Measurements from ENCODE around the gene HS3ST5.

HS3ST5 gene

GRCh38 chr6:114342826-114343781 lies at the start of gene HS3ST5:
HS3ST5 (minus strand) TSS chr6:114343023; CDS start chr6:114062845, 280,178 bp downstream.
- no peak for DNase-seq

- DNase-seq: no peak
Observed at GRCh38 chr6:114390176-114390575, 47.4 kb upstream of the HS3ST5 start.

- no peak for DNase-seq
Observed at GRCh38 chr6:114389111-114389510, 46.3 kb upstream of the HS3ST5 start.

- no peak for DNase-seq
Observed at GRCh38 chr6:114382406-114382805, 39.6 kb upstream of the HS3ST5 start.

- no peak for DNase-seq
Observed at GRCh38 chr6:114377881-114378280, 35.1 kb upstream of the HS3ST5 start.

- DNase-seq: no peak
Observed at GRCh38 chr6:114376611-114377175, 33.9 kb upstream of the HS3ST5 start.

- no peak for DNase-seq
Observed at GRCh38 chr6:114375541-114376192, 32.8 kb upstream of the HS3ST5 start.

GRCh38 chr6:114367315-114367961 lies 24.6 kb upstream of the HS3ST5 start:
- DNase-seq: no peak

- no peak for DNase-seq
Observed at GRCh38 chr6:114366899-114367298, 24.1 kb upstream of the HS3ST5 start.

GRCh38 chr6:114364301-114364700 lies 21.5 kb upstream of the HS3ST5 start:
- no peak for DNase-seq

- DNase-seq: no peak
Observed at GRCh38 chr6:114362957-114363356, 20.1 kb upstream of the HS3ST5 start.

GRCh38 chr6:114362396-114362795 lies 19.6 kb upstream of the HS3ST5 start:
- no peak for DNase-seq

GRCh38 chr6:114361036-114361435 lies 18.2 kb upstream of the HS3ST5 start:
- DNase-seq: no peak

- no peak for DNase-seq
Observed at GRCh38 chr6:114355300-114355699, 12.5 kb upstream of the HS3ST5 start.

- no peak for DNase-seq
Observed at GRCh38 chr6:114354482-114354881, 11.7 kb upstream of the HS3ST5 start.

GRCh38 chr6:114346451-114346850 lies 3.6 kb upstream of the HS3ST5 start:
- no peak for DNase-seq

- no peak for DNase-seq
Observed at GRCh38 chr6:114344971-114345275, 2.1 kb upstream of the HS3ST5 start.

- DNase-seq: no peak
Observed at GRCh38 chr6:114344246-114344970, 1.6 kb upstream of the HS3ST5 start.

GRCh38 chr6:114343782-114344144 lies 940 bp upstream of the HS3ST5 start:
- no peak for DNase-seq

- DNase-seq: no peak
Observed at GRCh38 chr6:114342086-114342825, 567 bp downstream of the HS3ST5 start.

GRCh38 chr6:114339706-114340105 lies 3.1 kb downstream of the HS3ST5 start:
- no peak for DNase-seq

- DNase-seq: no peak
Observed at GRCh38 chr6:114334237-114334636, 8.6 kb downstream of the HS3ST5 start.

Measured in stimulated activated CD4-positive, alpha-beta T cell treated with anti-CD3 and anti-CD28 coated beads, Interleukin-12 subunit alpha, Interleukin-12 subunit beta, amount 100 ng/mL, for 4 hours (primary cell).